Non-pigmented ciliary epithelial cell (primary cell): Measurements from ENCODE around the gene ALKBH5.

Source experiments
- DNase-seq: peaks from one replicate; pipeline ENCODE4 v3.0.0-alpha.2; 2010; ENCODE audit warnings: low read depth

ALKBH5 gene

GRCh38 chr17:18158022-18158600 lies 25.5 kb upstream of the ALKBH5 start:
- DNase-seq: peak; percentile 58

- DNase-seq: no peak
Observed at GRCh38 chr17:18159551-18160120, 24.0 kb upstream of the ALKBH5 start.

DNA sequence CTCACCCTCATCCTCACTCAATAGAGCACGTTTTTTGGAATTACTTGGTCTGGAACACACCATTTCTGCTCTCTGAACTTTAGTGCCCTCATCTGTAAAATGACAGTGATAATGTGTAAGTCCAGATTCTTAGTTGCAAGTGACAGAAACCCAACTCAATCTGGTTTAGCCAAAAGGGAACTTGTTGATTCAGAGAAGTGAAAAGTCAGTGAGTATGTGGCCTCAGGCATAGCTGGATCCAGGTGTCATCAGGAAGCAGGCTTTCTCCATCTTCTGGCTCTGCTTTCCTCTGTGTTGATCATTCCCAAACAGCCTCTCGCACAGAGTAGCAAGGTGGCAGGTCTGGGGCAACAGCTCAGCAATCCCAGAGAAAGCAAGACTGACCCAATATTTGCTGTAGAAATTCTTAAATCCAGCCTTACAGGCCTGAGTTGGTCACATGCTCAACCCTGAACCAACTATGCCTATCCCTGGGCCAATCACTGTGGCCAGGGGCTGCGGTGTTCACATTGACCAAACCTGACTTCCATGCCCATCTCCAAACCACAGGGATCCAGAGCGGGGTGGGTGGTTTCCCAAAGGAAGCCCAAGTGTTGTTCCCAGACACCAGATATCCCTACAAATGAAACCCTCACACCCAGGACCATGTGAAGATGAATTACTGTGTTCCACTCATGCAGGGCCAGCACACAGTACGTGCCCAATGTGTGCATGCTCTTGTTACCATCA lies 23.3 kb upstream of the ALKBH5 start:
- DNase-seq: no peak

DNA sequence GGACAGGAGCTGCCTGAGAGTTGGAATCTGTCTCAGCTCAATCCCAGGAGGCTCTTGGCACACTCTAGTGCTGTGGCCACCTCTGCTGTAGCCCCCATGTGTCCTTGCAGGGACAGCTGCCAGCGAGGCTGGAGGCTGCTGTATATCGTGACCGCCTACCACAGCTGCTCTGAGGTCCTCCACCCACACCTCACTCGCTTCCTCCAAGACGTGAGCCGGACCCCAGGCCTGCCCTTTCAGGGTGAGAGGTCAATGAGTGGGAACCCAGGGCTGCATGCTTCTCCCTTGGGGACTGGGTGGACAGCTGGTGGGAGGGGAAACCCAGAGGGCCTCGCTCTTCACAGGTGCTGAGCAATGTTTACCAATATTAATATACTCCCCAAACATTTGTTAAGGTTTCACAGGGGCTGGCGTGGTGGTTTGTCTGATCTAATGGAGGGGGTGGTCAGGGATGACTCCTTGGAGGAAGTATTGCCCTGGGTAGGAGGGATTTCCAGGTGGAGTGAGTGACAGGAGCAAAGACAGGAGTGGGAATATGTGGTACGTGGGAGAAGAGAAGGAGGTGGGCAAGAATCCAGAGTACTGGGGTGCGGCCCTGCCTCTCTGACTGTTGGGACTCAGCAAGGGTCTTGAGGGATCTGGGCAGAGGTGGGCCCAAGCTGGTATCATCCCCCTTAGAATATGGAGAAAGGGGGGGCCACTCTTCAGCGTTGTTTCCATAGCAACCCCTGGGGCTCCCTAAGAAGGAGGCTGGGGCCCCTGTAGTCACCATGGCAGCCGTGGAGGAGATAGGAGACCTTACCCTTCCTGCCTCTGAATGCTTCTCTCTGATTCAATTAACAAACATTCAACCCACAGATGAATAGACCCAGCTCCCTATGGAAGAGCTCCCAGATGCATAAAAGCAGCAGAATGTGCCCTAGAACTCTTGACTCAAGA lies 22.2 kb upstream of the ALKBH5 start:
- no peak for DNase-seq

DNA sequence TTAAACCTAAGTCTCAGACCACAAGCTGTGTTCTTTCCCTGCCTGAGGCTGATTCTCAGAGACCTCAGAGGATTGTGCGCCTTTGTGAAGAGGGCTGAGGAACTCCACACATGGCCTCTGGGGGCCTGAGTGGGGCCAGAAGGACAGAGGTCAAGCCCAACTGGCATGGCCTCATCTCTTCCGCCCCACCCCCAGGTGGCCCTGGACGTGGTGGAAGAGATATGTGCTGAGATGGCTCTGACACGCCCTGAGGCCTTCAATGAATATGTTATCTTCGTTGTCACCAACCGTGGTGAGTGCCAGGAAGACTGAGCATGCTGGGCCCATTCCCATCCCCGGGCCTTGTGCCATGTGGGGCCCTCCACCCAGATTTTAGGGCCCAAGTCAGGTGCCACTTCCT lies 20.1 kb upstream of the ALKBH5 start:
- DNase-seq: no peak

DNA sequence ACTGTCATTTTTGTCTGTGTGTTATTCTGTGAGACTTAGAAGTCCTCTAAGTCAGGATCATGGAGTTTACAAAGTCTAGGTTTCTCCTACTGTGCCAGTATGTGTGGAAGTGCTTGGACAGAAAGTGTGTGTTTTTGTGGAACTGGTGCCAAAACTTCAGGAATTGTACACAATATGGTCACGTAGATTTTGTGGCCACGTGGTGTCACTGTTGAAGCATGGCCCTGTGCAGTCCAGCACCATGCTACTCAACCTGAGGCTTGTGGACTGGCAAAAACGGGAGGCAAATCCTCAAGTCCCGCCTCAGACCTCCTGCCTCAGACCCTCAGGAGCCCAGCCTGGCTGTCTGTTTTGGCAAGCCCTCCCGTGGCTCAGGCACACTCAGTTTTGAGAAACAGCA lies 16.7 kb upstream of the ALKBH5 start:
- no peak for DNase-seq

DNA sequence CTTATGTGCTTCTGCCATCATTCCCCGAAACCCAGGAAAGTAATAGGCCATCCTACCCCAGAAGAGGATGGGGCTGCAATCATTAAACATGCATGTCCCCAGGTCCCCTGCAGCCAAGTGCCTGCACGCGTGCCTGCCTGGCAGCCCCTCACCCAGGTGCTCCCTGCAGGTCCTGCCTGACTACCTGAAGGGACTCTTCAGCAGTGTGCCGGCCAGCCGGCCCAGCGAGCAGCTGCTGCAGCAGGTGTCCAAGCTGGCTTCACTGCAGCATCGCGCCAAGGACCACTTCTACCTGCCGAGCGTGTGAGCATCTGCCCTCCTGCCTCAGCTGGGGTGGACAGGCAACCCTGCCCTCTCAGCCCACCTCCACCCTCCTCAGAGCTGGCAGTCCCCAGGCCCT lies 16.2 kb upstream of the ALKBH5 start:
- DNase-seq: no peak

DNA sequence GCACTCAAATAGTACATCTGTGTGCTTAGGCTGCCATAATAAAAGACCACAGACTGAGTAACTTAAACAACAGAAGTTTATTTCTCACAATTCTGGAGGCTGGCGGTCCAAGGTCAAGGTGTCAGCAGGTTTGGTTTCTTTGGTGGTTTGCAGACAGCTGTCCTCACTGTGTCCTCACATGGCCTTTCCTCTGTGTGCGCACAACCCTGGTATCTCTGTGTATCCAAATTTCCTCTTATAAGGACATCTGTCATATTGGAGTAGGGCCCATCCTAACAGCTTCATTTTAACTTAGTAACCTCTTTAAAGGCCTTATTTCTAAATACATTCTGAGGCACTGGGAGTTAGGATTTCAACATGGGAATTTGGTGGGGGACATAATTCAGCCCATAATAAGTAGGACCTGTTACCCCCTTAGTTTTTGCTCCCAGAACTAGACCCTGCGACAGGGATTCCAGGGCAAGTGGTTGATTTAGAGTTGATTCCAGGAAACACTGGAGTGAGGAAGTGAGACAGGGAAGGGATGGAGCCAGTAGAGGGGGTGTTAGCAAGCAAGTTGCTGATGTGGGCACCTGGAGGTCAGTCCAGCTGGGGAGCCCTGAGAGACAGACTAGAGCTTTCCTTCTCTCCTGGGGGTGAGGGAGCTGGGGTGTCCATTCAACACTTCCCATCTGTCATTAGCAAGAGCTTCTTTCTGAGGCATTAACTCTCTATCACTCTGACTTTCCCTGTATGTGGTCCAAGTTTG lies 10.9 kb upstream of the ALKBH5 start:
- DNase-seq: no peak

DNA sequence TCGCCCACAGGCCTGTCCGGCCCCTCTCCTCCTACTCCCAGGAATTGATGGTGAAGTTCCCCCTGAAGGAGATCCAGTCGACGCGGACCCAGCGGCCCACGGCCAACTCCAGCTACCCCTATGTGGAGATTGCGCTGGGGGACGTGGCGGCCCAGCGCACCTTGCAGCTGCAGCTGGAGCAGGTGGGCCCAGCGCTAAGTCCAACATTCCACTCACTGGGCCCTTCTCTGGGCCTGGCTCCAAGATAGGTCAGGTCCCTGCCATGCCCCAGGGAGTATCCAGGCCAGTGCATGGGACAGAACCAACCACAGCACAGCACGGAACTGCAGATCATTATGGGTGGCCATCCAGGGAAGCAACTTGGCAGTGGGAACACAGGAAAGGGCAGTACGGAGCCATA lies 9.9 kb upstream of the ALKBH5 start:
- DNase-seq: no peak

GRCh38 chr17:18176176-18176575 lies 7.5 kb upstream of the ALKBH5 start:
- no peak for DNase-seq

GRCh38 chr17:18177133-18177532 lies 6.5 kb upstream of the ALKBH5 start:
- no peak for DNase-seq

DNA sequence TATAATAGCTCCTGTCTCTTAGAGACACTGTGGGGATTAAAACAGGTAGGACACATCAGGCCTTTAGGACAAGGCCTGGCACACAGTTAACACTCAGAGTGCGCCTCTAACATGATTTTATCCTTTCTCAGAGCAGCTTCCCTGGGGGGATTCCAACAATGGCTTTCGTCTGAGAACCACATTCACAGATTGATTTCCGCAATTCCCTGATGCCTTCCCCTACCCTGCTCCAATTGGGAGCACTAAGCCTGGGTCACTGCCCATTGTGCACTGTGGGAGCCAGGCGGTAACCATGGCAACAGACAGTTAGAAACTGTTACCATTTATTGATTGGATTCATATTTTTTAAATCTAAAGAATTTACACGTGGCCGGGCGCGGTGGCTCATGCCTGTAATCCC lies 5.9 kb upstream of the ALKBH5 start:
- DNase-seq: no peak

GRCh38 chr17:18179196-18179595 lies 4.4 kb upstream of the ALKBH5 start:
- DNase-seq: no peak

- no peak for DNase-seq
Observed at GRCh38 chr17:18179804-18180203, 3.8 kb upstream of the ALKBH5 start.

GRCh38 chr17:18181358-18181757 lies 2.3 kb upstream of the ALKBH5 start:
- no peak for DNase-seq

DNA sequence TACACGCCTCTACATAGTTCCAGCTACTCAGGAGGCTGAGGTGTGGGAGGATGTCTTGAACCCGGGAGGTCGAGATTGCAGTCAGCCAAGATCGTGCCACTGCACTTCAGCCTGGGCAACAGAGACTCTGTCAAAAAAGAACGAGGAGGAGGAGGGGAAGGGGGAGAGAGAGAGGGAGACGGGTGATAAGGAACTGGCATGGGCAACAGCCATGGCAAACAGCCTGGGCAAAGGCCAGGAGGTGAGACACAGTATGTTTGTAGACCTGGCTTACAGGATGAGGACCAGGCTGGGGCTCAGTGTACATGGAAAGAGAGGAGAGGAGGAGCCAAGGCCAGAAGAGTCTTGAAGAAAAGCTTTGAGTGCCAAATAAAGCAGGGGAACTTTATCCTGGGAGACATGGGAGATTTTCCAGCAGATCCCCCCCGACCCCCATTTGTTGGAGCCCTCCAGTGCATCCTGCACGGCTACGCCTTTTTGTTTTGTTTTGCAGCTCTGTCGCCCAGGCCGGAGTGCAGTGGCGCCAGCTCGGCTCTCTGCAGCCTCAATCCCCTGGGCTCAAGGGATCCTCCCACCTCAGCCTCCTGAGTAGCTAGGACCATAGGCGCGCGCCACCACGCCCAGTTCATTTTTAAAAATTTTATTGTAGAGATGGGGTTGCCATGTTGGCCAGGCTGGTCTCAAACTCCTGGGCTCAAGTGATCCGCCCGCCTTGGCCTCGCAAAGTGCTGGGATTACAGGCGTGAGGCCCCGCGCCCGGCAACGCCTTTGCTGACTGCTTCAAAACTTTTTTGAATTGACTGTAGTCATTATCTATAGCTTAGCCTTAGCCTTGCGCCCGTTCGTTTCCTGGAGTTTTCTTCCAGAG lies 1.3 kb upstream of the ALKBH5 start:
- DNase-seq: no peak

DNA sequence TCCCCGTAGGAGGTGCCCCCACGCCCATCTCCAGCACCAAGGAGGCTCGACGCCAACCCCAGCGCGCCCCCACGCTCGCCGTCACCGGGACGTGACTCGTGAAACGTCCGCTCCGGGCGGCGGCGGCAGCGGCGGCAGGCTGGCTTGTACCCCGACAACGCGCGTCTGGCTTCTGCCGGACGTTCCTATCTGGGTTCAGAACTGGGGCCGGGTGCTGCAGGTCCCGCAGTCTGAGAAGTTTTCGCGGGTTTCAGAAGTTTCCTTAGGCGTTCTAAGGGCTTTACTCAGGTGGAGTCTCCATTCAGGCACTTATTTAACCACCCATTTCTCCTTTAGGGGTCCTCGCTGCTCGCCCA lies 672 bp upstream of the ALKBH5 start:
- no peak for DNase-seq

GRCh38 chr17:18184143-18185031 lies 759 bp downstream of the ALKBH5 start:
- DNase-seq: no peak

GRCh38 chr17:18185391-18185790 lies 1.8 kb downstream of the ALKBH5 start:
- no peak for DNase-seq
